EL (cell line): ENCODE data around the gene MTG1.
A peak's percentile ranks its signal among the peaks of the same experiment; 100 is the strongest.
"Not testable (repeated sequence)": the region's sequence is repeated elsewhere in the genome, so short reads cannot be mapped to it uniquely, and the experiment has no call there.

Experiments
- DNase-seq: peaks from one replicate; pipeline ENCODE4 v3.0.0-alpha.2; 2016

The MTG1 gene

GRCh38 chr10:133359972-133360610 is 33.9 kb upstream of the MTG1 start:
- DNase-seq, result no peak

GRCh38 chr10:133361227-133361626 is 32.7 kb upstream of the MTG1 start:
- no peak for DNase-seq

DNA sequence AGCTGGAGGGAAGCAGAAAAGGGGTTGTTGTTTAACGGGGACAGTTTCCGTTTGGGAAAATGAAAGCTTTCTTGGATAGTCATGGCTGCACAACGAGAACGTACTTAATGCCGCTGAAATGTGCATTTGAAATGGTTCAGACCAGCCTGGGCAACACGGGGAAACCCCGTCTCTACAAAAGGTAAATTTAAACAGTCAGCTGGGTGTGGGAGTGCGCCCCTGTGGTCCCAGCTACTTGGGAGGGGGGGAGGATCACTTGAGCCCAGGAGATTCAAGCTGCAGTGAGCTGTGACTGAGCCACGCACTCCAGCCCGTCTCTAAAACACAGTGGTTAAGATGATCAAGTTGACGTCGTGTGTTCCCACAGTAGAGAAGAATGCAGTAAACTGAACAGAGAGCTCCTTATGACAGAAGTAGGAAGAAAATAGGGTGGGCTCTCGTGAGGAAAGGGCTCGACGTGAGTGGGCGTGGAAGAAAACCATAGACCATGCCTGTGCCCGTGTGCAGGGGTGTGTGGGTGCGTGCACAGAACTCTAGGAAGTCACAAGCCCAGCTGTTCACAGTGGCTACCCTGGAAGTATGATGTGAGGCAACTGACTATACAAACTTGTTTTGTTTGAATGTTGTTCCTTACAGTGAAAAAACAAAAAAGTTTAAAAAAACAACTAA is 32.0 kb upstream of the MTG1 start:
- DNase-seq, result no peak

- DNase-seq, result no peak
Observed at GRCh38 chr10:133362846-133363245, 31.1 kb upstream of the MTG1 start.

- no peak for DNase-seq
Observed at GRCh38 chr10:133364645-133365431, 29.1 kb upstream of the MTG1 start.

DNA sequence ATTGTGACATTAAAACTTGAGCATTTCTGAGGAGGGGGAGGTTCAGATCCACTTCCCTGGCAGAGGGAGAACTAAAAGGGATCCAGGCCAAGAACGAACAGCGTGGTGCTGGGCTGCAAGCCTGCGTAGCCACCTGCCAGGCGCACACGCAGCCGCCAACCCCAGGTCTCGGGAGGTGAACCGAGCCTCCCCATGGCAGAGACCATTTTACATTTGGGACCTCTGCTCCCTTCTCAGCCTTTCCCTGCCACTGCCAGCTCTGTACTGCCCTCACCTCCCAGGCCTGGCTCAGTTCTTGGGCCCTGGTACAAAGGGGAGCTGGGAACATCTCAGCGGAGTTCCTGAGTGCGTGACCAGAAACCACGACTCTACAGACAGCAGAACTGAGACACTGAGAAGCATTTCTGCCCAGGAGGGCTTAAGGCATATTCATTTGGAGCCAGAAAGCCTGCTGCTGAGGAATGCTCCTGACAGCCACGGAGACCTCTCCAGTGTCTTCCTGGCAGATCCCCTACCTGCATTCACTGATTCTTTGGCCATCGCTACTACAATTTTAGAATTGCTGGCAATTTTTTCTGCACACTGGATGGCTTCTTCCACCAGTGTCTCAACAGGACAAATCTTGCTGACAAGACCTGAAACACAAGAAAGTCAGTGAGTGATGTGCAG is 28.4 kb upstream of the MTG1 start:
- DNase-seq, result no peak

DNA sequence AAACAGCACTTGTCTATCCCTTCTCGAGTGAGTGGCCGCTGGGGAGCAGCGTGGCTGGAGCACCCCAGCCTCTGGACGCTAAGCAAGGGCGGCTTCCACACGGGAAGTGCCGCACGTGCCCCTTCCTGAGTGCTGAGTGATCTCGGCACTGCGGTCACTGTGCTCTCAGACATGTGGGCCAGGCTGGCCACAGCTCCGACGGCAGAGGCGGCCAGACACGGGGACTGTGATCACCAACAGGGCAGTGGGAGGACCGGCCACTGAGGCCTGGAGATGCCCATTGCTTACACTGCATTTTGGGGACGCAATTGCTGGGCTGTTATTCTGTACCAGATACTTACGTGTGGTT is 27.9 kb upstream of the MTG1 start:
- DNase-seq, result no peak

DNA sequence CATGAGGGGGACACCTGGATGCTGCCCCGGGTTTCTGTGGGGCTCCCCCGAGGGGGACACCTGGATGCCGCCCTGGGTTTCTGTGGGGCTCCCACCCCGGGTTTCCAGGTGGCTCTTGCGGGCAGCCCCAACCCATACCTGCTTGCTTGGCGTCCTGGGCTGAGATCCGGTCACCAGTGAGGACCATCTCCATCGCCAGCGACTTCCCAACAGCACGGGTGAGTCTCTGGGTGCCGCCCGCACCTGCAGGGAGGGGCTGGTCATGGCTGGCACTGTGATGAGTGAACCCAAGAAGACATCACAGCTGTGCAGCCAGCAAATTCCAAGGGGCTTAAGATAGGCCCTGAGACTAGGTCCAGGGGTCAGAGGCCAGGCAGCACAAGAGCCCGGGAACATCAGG is 27.2 kb upstream of the MTG1 start:
- no peak for DNase-seq

GRCh38 chr10:133367461-133367860 is 26.5 kb upstream of the MTG1 start:
- DNase-seq, result not testable (repeated sequence)

- no peak for DNase-seq
Observed at GRCh38 chr10:133368153-133368552, 25.8 kb upstream of the MTG1 start.

- DNase-seq, result no peak
Observed at GRCh38 chr10:133370030-133370786, 23.7 kb upstream of the MTG1 start.

DNA sequence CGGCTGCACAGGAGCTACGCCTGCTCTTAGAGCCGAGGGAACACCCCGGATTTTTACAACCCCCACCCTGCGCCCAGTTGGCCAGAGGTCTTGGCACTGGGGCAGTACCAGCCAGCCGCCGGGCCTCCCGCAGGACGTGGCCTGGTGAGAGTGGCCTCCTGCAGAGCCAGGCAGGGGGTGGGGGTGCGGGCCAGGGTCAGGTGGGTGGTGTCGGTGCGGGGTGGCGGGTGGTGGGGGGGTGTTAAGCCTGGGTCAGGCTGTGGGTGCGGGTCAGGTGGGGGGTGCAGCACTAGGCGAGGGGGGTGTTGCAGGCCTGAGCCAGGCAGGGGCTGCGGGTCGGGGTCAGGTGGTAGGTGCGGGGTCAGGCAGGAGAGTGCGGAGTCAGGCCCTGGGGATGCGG is 21.4 kb upstream of the MTG1 start:
- no peak for DNase-seq

GRCh38 chr10:133373174-133374090 is 20.5 kb upstream of the MTG1 start, which contains the start of gene ECHS1:
ECHS1 (minus strand) TSS chr10:133373354; CDS start chr10:133373333, 21 bp downstream.
- DNase-seq, result peak; percentile 92

DNA sequence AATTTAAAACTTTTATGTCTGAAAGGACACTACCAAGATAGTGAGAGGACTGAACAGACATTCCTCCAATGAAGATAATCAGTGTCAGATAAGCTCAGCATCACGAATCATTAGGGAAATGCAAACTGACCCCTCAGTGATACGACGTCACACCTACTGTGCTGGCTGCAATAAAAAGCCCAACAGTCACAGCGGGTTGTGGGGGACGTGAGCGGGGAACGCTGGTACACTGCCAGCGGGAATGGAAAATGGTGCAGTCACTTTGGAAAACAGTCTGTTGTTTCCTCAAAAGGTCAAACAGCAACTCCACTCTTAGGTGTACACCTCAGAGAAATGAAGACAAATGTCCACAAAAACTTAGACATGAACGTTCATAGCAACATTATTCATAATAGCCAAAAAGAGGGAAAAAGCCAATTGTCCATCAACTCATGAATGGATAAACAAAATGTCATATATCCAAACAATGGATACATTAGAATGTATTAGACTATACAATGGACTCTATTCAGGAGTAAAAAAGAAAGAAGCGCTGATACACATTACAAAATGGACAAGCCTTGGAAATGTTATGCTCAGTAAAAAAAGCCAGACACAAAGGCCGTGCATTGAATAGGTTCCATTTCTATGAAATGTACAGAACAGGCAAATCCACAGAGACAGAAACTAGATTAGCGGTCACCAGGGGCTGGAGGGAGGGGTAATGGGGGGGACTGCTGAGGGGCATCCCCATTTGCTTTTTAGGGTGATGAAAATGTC is 18.4 kb upstream of the MTG1 start:
- DNase-seq, result no peak

DNA sequence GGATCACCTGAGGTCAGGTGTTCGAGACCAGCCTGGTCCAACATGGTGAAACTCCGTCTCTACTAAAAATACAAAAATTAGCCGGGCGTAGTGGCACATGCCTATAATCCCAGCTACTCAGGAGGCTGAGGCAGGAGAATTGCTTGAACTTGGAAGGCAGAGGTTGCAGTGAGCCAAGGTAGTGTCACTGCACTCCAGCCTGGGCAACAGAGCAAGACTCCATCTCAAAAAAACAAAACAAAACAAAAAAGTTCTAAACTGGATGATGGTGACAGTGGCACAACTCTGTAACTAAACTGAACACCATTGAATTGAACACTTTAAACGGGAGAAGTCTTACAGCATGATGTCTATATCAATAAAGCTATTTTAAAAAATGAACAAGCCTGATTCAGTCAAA is 17.8 kb upstream of the MTG1 start:
- DNase-seq, result not testable (repeated sequence)

- no peak for DNase-seq
Observed at GRCh38 chr10:133377025-133377817, 16.7 kb upstream of the MTG1 start.

DNA sequence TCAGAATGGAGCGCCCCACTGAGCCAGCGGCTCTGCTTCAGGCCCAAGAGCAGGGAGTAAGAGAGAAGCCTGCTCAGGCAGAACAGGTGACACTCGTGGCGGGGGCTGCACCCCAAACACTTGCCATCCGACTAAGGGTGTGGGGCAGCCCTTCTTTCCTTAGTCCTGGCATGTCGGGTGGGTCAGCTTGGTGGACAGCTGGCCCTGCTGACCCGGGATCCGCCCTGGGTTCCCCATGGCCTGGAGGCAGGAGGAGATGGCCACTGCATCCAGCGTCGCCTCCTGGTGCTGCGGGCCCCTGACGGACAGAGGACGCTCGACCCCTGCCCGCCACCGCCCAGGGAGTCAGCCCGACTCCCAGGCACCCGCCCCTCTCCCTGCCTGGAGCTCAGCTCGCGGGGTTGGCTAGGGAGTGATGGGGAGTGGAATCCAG is 16.1 kb upstream of the MTG1 start:
- no peak for DNase-seq

DNA sequence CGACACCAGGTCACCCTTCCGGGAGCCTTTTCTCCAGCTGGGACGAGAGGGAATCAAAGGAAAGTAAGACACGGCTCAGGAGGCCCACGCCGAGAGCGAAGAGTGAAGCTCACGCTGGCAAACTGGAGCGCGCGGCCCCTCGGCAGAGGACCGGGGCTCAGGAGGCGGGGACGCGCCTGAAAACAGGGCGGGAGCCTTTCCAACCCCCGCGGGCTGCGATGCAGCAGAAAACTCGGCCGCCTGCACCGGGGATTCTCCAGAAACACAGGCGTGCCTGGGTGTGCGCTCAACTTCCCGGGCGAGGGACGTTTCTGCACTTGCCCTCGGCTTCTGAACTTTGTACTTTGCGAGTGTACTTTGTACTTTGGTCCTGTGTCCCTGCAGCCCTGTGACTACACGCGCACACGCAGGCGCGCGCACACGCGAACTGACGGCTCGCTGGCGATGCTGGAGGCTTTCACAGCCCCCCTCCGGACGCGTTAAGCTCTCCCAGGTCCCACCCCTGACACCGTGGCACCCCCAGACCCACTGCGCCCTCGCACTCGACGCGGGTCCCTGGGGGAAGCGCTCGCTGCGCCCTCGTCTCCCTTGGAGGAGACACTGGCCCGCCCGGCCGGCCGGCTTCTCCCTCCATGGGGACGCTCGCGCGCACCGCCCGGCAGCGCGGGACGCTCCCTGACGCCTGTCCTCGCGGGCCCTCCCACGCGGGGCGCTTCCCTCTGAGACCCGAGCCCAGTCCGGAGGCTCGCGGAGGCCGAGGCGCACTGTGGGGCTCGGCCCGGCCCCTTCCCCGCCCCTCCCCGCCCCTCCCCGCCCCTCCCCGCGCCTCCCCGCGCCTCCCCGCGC is 15.5 kb upstream of the MTG1 start:
- DNase-seq, result peak; percentile 58
